PC-9 (cell line): Measurements from ENCODE around the gene MAST4. TPM values are rescaled to one million over a fixed set of nuclear protein-coding genes. Genes with fewer than 3 reads are reported as not detected.

Experiments used
- BruUV-seq: library from RNA; stranded (reverse); fragments of 400-500 nt; replicated peaks from 2 replicates; lab custom pipeline; 2021; lab: Mats Ljungman, UMichigan
- CTCF ChIA-PET: fragments of 300-600 bp; sonication (Branson Sonifier 250); formaldehyde crosslinking; loops from one replicate; lab custom pipeline; 2022; ENCODE audit warnings: antibody characterized with exemption; lab: Charles Lee
- POLR2A ChIA-PET: fragments of 300-600 bp; sonication (Branson Sonifier 250); formaldehyde crosslinking; loops from one replicate; lab custom pipeline; 2022; ENCODE audit warnings: antibody characterized with exemption; ENCODE audit not compliant: unreplicated experiment; lab: Charles Lee
- DNase-seq, 2 experiments: peaks; one replicate each; pipeline versions ENCODE4 v3.0.0 to v3.0.0-alpha.2; 2015 to 2022; ENCODE audit warnings: mixed read lengths in 1 of 2
- H2AFZ ChIP-seq: fragments of 200-600 bp; sonication (generic); 2 replicates; pipeline ENCODE4 v1.8.1; 2017; ENCODE audit warnings: antibody characterized with exemption
- H3F3A ChIP-seq: fragments of 200-600 bp; sonication (generic); 2 replicates; pipeline ENCODE4 v1.8.1; 2017; ENCODE audit warnings: antibody characterized with exemption, mild to moderate bottlenecking, low read depth; ENCODE audit not compliant: insufficient read depth
- H3K27ac ChIP-seq: fragments of 200-600 bp; sonication (generic); 2 replicates; pipeline ENCODE4 v1.6.1; 2016; ENCODE audit warnings: mixed run types
- H3K27me3 ChIP-seq: fragments of 200-600 bp; sonication (generic); 2 replicates; pipeline ENCODE4 v1.6.1; 2016; ENCODE audit warnings: low read depth, mixed run types; ENCODE audit not compliant: insufficient read depth
- H3K36me3 ChIP-seq: fragments of 200-600 bp; sonication (generic); 2 replicates; pipeline ENCODE4 v1.6.1; 2016; ENCODE audit warnings: low read depth, mixed run types
- H3K4me1 ChIP-seq: fragments of 200-600 bp; sonication (generic); replicated peaks from 2 replicates; pipeline ENCODE4 v1.6.1; 2016; ENCODE audit warnings: mixed run types; ENCODE audit not compliant: insufficient read depth
- H3K4me2 ChIP-seq: fragments of 200-600 bp; sonication (generic); 2 replicates; pipeline ENCODE4 v1.6.1; 2017; ENCODE audit warnings: mixed run types
- H3K4me3 ChIP-seq: fragments of 200-600 bp; sonication (generic); 2 replicates; pipeline ENCODE4 v1.6.1; 2016; ENCODE audit warnings: mixed run types
- H3K79me2 ChIP-seq: fragments of 200-600 bp; sonication (generic); 2 replicates; pipeline ENCODE4 v1.6.1; 2017; ENCODE audit warnings: low read depth, mixed run types
- H3K9me2 ChIP-seq: fragments of 200-600 bp; sonication (generic); 2 replicates; pipeline ENCODE4 v1.8.1; 2017; ENCODE audit warnings: mild to moderate bottlenecking; ENCODE audit not compliant: insufficient read depth
- H3K9me3 ChIP-seq: fragments of 200-600 bp; sonication (generic); 2 replicates; pipeline ENCODE4 v1.8.1; 2016; ENCODE audit warnings: low read depth; ENCODE audit not compliant: insufficient read depth
- H4K20me1 ChIP-seq: fragments of 200-600 bp; sonication (generic); 2 replicates; pipeline ENCODE4 v1.8.1; 2017; ENCODE audit not compliant: insufficient read depth
- EZH2 ChIP-seq: fragments of 200-600 bp; sonication (generic); IDR thresholded peaks from 2 replicates; pipeline ENCODE4 v1.8.0; 2017; ENCODE audit warnings: antibody characterized with exemption, low read depth
- intact Hi-C: fragments of 100-400 bp; cut with micrococcal nuclease; formaldehyde crosslinking; loops from one replicate; pipeline ENCODE4 v1.10.0; 2022; ENCODE audit not compliant: unreplicated experiment
- total RNA-seq: library from RNA; stranded (reverse); gene quantifications from 2 replicates; pipeline ENCODE4 v1.2.3, GENCODE V29; 2021
- TF ChIP-seq, protein P1 (sequence below): fragments of 200-600 bp; sonication (generic); conservative IDR thresholded peaks from 2 replicates; pipeline ENCODE4 v1.6.1; 2017; ENCODE audit warnings: mixed run types, antibody characterized with exemption, mild to moderate bottlenecking, moderate library complexity

Gene MAST4
- total RNA-seq, 1 experiment from 2014 or later: 19.3 TPM

DNA sequence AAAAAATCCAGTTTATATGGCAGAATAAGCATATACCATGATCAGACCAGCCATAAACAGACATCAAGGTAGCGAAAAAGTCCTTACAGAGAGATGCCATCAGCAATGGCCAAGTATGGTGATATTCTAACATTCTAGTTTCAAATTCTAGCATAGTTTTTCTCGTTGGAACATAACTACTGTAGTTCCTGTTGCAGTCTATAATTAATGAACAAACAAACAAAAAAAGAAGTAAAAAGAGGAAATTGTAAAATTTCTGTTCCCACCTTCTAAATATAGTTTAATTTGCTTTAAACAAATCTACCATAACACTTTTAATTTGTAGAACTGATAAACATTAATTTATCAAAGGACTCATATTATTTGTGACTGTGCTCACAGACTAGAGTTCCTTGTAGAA lies 610.3 kb downstream of the MAST4 start:
- intact Hi-C loops: loop anchor here (5.0 kb wide), 1 partner anchor 339 kb away; no protein-coding TSS in a partner anchor
- POLR2A ChIA-PET: interaction anchor here (1.4 kb wide), 1 partner anchor 46 kb away, joined by 28 read pairs; no protein-coding TSS in a partner anchor
- no TSS peak for BruUV-seq

DNA sequence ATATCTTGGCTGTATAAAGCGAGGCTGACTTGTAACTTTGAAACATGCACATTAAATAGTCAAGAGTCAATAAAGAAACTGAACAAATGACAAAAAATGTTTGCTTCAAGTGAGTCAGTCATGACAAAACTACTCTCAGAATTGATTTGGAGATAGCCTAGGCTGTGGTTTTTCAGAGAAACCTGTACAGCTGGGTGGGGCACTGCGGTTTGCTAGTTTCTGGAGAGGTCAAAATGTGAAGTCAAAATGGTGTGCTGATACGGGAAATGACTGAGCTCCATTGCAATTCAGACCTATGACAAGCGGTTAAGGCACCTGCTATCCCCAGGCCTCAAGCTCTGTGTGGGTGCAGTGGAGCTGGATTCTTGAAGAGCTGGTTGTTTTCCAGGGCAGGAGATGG lies 610.7 kb downstream of the MAST4 start:
- ChIA-PET CTCF (interaction anchor here (0.7 to 1.6 kb wide), 6 partner anchors 44 to 1045 kb away, joined by 3 to 10 read pairs (median 4); no protein-coding TSS in a partner anchor), POLR2A (interaction anchor here (0.5 to 1.4 kb wide), 4 partner anchors 37 to 901 kb away, joined by 3 to 28 read pairs (median 4); no protein-coding TSS in a partner anchor)
- Histone ChIP-seq H3K9me2 (no peaks in the 10 kb centered on the region), H3K4me1 (peaks cover 49% of the 10 kb centered on the region), H2AFZ (no peak overlapping the region), H3K79me2 (no peaks in the 10 kb centered on the region), H3K27me3 (no peaks in the 10 kb centered on the region), H4K20me1 (no peaks in the 10 kb centered on the region), H3K27ac (peak overlapping the region; percentile 84), H3K9me3 (peaks cover 3% of the 10 kb centered on the region; the same call in 1 of the 2 replicates), H3F3A (peaks cover 19% of the 10 kb centered on the region), H3K4me3 (no peak overlapping the region), H3K4me2 (peak overlapping the region; percentile 62; the same call in 1 of the 2 replicates), H3K36me3 (no peaks in the 10 kb centered on the region)
- BruUV-seq: no TSS peak
- TF ChIP-seq, protein P1, sequence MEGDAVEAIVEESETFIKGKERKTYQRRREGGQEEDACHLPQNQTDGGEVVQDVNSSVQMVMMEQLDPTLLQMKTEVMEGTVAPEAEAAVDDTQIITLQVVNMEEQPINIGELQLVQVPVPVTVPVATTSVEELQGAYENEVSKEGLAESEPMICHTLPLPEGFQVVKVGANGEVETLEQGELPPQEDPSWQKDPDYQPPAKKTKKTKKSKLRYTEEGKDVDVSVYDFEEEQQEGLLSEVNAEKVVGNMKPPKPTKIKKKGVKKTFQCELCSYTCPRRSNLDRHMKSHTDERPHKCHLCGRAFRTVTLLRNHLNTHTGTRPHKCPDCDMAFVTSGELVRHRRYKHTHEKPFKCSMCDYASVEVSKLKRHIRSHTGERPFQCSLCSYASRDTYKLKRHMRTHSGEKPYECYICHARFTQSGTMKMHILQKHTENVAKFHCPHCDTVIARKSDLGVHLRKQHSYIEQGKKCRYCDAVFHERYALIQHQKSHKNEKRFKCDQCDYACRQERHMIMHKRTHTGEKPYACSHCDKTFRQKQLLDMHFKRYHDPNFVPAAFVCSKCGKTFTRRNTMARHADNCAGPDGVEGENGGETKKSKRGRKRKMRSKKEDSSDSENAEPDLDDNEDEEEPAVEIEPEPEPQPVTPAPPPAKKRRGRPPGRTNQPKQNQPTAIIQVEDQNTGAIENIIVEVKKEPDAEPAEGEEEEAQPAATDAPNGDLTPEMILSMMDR: no peak
- no peak for TF ChIP-seq EZH2
- DNase-seq: peak; percentile 85 to 99
- intact Hi-C loops: loop anchor here (1.0 to 5.0 kb wide), 4 partner anchors 46 to 340 kb away; no protein-coding TSS in a partner anchor

More for the DNA sequence above, 610.3 kb downstream of the MAST4 start:
- Histone ChIP-seq H3K9me3 (peaks cover 3% of the 10 kb centered on the region; the same call in 1 of the 2 replicates), H3K4me2 (peak overlapping the region; percentile 62), H2AFZ (peak overlapping the region; percentile 31; the same call in 1 of the 2 replicates), H3K79me2 (no peaks in the 10 kb centered on the region), H3K4me1 (peaks cover 44% of the 10 kb centered on the region), H3K27me3 (no peaks in the 10 kb centered on the region), H3F3A (peaks cover 19% of the 10 kb centered on the region), H3K9me2 (no peaks in the 10 kb centered on the region), H3K27ac (peak overlapping the region; percentile 84), H3K36me3 (no peaks in the 10 kb centered on the region), H3K4me3 (no peak overlapping the region), H4K20me1 (no peaks in the 10 kb centered on the region)
- CTCF ChIA-PET: interaction anchor here (0.7 to 1.6 kb wide), 5 partner anchors 44 to 1046 kb away, joined by 3 to 10 read pairs (median 5); no protein-coding TSS in a partner anchor
- no peak for DNase-seq
- TF ChIP-seq, protein P1: no peak
- no peak for TF ChIP-seq EZH2

DNA sequence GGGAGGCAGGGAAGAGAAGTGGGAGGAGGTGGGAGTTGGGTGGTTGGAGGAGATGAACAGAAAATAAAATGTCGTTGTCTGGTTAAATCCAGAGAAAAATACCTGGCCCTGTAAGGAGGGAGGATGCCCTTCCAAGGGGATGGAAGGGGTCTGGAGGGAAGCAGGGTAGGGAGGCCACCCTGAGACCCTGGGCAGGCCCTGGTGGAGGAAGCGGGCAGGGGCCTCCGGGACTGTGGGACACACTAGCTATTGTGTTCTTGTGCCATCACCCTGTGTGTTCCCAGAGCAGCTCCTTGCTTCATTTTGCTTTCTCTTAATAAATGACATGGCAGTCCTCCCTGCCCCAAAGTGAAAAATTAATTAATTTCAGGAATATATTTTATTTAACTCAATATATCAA lies 612.2 kb downstream of the MAST4 start:
- Histone ChIP-seq H3K4me2 (no peak overlapping the region), H2AFZ (no peak overlapping the region), H3F3A (peaks cover 19% of the 10 kb centered on the region), H3K27ac (no peak overlapping the region), H3K36me3 (no peaks in the 10 kb centered on the region), H3K4me1 (peaks cover 51% of the 10 kb centered on the region), H3K79me2 (no peaks in the 10 kb centered on the region), H3K9me3 (0 out of 2 replicates have a peak, but pooled peaks cover 3% of the 10 kb centered on the region), H3K9me2 (no peaks in the 10 kb centered on the region), H3K4me3 (no peak overlapping the region), H4K20me1 (no peaks in the 10 kb centered on the region), H3K27me3 (no peaks in the 10 kb centered on the region)
- intact Hi-C loops: loop anchor here (2.0 to 5.0 kb wide), 2 partner anchors 341 to 902 kb away; no protein-coding TSS in a partner anchor
- no peak for DNase-seq
- BruUV-seq: no TSS peak
- TF ChIP-seq EZH2: no peak
- TF ChIP-seq, protein P1: no peak
- POLR2A ChIA-PET: interaction anchor here (0.5 kb wide), 1 partner anchor 222 kb away, joined by 3 read pairs; no protein-coding TSS in a partner anchor
- CTCF ChIA-PET: interaction anchor here (1.3 to 1.5 kb wide), 4 partner anchors 50 to 58 kb away, joined by 4 to 9 read pairs (median 4); no protein-coding TSS in a partner anchor
